ENCODE data around the gene AMACR. TPM values are rescaled to one million over a fixed set of nuclear protein-coding genes. Genes with fewer than 3 reads are reported as not detected.
"Not testable (repeated sequence)": the region's sequence is repeated elsewhere in the genome, so short reads cannot be mapped to it uniquely, and the experiment has no call there.

Gene AMACR
- total RNA-seq, 1 donor, result 13.7 TPM

- no peak for DNase-seq (ENCODE audit: low read depth in 2 of 3, low spot score in 2 of 3)
Measured at GRCh38 chr5:33975852-33976251, 32.0 kb downstream of the AMACR start.

DNA sequence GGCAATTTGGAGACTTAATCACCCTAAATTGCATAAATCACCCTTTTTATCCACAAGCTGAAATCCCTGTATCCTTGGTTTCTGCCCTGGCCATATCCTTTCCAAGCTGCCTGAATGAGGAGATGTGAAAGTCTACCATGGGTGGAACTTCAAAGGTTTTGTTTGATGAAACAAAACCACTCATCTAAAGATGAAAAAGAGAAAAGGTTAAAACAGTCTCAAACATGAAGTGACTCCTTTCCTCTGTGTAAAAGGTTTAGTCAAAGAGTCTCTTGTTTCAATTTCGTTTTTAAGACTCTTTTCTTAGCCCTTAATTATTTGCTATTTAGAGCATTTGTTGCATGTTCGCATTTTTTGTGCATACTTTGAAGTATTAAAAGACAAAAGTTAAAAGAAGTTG, 34.6 kb downstream of the AMACR start:
- no peak for DNase-seq (ENCODE audit: low read depth in 2 of 3, low spot score in 2 of 3)

- DNase-seq (ENCODE audit: low read depth in 2 of 3, low spot score in 2 of 3), result peak in 2 of 3 donors; percentile 26 to 56
Measured at GRCh38 chr5:33969572-33970452, 38.0 kb downstream of the AMACR start.

- no peak for DNase-seq (ENCODE audit: low read depth in 2 of 3, low spot score in 2 of 3)
Measured at GRCh38 chr5:33968211-33969005, 39.4 kb downstream of the AMACR start.

- DNase-seq (ENCODE audit: low read depth in 2 of 3, low spot score in 2 of 3), result no peak
Measured at GRCh38 chr5:33966805-33967204, 41.0 kb downstream of the AMACR start.

DNA sequence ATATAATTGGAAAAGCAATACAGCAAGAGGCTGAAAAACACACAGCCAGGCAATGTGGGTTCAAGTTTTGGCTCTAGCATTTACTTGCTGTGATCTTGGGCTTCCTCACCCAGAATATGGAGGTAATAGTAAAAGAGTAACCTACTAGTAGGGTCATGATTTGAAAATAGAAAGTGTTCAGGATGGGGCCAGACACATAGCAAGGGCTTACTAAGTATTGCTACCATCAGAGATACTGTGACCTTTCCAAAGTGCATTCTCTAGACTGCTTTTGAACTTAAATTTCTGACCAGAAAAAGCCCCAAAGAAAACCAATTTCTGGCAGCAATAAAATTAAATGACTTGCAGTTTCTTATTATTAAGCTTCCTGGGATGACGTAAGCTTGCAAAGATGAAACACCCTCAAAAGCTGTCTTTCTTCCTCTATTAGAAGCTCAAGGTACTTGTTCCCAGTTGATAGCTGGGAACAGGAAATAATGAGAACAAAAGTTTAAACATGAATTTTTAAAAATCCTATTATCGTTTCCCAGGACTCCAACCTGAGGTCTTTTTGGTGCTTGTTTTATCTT, 43.6 kb downstream of the AMACR start:
- DNase-seq (ENCODE audit: low read depth in 2 of 3, low spot score in 2 of 3), result peak in 2 of 3 donors; percentile 21 to 58

- no peak for DNase-seq (ENCODE audit: low read depth in 2 of 3, low spot score in 2 of 3)
Measured at GRCh38 chr5:33958176-33958575, 49.7 kb downstream of the AMACR start.

GRCh38 chr5:33957577-33958150, 50.2 kb downstream of the AMACR start:
- DNase-seq (ENCODE audit: low read depth in 2 of 3, low spot score in 2 of 3), result no peak

DNA sequence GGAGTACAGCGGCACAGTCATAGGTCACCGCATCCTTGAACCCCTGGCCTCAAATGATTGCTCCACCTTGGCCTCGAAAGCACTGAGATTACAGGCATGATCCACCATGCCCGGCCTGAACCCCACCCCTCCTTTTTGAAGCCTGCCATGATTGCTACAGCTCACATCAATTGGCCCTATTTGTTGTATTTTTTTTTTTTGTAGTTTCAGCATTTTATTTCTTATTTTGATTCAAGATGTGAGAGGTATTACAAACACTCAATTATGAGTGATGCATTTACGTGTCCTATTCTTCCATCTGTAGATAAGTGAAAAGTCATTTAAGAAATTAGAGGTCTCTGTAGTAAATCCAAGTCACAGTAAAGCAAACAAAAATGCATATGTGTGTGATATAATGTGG, 55.7 kb downstream of the AMACR start:
- not testable (repeated sequence) for DNase-seq (ENCODE audit: low read depth in 2 of 3, low spot score in 2 of 3)

- DNase-seq (ENCODE audit: low read depth in 2 of 3, low spot score in 2 of 3), result no peak
Measured at GRCh38 chr5:33944543-33945132, 63.2 kb downstream of the AMACR start.

GRCh38 chr5:33941090-33941489, 66.8 kb downstream of the AMACR start:
- DNase-seq (ENCODE audit: low read depth in 2 of 3, low spot score in 2 of 3), result no peak

GRCh38 chr5:33939556-33940262, 68.1 kb downstream of the AMACR start:
- no peak for DNase-seq (ENCODE audit: low read depth in 2 of 3, low spot score in 2 of 3)

- no peak for DNase-seq (ENCODE audit: low read depth in 2 of 3, low spot score in 2 of 3)
Measured at GRCh38 chr5:33938881-33939280, 69.0 kb downstream of the AMACR start.

DNA sequence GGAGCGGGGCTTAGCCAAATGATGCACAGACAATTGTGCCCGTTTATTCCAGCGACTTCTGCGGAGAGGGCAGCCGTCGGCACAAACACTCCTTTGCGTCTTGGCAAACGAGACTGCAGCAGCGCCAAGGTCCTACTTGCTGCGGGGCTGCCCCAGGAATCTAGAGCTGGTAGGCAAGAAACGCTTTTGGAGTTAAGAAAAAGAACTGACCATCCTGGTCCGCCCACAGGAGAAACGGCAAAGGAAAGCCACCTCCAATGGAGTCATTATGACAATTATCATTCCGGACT, 69.4 kb downstream of the AMACR start:
- DNase-seq (ENCODE audit: low read depth in 2 of 3, low spot score in 2 of 3), result no peak

DNA sequence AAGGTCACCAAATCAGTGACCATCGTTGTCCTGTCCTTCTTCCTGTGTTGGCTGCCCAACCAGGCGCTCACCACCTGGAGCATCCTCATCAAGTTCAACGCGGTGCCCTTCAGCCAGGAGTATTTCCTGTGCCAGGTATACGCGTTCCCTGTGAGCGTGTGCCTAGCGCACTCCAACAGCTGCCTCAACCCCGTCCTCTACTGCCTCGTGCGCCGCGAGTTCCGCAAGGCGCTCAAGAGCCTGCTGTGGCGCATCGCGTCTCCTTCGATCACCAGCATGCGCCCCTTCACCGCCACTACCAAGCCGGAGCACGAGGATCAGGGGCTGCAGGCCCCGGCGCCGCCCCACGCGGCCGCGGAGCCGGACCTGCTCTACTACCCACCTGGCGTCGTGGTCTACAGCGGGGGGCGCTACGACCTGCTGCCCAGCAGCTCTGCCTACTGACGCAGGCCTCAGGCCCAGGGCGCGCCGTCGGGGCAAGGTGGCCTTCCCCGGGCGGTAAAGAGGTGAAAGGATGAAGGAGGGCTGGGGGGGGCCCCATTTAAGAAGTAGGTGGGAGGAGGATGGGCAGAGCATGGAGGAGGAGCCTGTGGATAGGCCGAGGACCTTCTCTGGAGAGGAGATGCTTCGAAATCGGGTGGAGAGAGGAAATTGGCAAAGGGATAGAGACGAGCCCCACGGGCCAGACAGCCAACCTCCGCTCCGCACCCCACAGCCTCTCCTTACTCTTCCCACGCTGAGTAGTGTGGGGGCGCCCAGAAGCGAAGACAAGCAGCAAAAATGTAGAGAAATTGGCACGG, 69.9 kb downstream of the AMACR start:
- no peak for DNase-seq (ENCODE audit: low read depth in 2 of 3, low spot score in 2 of 3)

DNA sequence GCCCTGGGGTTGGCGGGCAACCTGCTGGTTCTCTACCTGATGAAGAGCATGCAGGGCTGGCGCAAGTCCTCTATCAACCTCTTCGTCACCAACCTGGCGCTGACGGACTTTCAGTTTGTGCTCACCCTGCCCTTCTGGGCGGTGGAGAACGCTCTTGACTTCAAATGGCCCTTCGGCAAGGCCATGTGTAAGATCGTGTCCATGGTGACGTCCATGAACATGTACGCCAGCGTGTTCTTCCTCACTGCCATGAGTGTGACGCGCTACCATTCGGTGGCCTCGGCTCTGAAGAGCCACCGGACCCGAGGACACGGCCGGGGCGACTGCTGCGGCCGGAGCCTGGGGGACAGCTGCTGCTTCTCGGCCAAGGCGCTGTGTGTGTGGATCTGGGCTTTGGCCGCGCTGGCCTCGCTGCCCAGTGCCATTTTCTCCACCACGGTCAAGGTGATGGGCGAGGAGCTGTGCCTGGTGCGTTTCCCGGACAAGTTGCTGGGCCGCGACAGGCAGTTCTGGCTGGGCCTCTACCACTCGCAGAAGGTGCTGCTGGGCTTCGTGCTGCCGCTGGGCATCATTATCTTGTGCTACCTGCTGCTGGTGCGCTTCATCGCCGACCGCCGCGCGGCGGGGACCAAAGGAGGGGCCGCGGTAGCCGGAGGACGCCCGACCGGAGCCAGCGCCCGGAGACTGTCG, 70.7 kb downstream of the AMACR start:
- DNase-seq (ENCODE audit: low read depth in 2 of 3, low spot score in 2 of 3), result no peak

- no peak for DNase-seq (ENCODE audit: low read depth in 2 of 3, low spot score in 2 of 3)
Measured at GRCh38 chr5:33936381-33937016, 71.4 kb downstream of the AMACR start, which contains the start of gene RXFP3. TSS of gene RXFP3 (plus strand) at chr5:33936386. CDS start at chr5:33936741, 355 bp downstream.
